Measurements from ENCODE around the gene HERC4.

HERC4 gene

GRCh38 chr10:68090586-68090985 lies 15.5 kb upstream of the HERC4 start:
- TF ChIP-seq, protein P1, sequence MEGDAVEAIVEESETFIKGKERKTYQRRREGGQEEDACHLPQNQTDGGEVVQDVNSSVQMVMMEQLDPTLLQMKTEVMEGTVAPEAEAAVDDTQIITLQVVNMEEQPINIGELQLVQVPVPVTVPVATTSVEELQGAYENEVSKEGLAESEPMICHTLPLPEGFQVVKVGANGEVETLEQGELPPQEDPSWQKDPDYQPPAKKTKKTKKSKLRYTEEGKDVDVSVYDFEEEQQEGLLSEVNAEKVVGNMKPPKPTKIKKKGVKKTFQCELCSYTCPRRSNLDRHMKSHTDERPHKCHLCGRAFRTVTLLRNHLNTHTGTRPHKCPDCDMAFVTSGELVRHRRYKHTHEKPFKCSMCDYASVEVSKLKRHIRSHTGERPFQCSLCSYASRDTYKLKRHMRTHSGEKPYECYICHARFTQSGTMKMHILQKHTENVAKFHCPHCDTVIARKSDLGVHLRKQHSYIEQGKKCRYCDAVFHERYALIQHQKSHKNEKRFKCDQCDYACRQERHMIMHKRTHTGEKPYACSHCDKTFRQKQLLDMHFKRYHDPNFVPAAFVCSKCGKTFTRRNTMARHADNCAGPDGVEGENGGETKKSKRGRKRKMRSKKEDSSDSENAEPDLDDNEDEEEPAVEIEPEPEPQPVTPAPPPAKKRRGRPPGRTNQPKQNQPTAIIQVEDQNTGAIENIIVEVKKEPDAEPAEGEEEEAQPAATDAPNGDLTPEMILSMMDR (IDR thresholded peaks at IDR 0.05; ENCODE audit: insufficient read depth, missing control alignments): no peak
- no peak for DNase-seq (ENCODE audit: insufficient read length, low spot score)
- FAIRE-seq: no peak

DNA sequence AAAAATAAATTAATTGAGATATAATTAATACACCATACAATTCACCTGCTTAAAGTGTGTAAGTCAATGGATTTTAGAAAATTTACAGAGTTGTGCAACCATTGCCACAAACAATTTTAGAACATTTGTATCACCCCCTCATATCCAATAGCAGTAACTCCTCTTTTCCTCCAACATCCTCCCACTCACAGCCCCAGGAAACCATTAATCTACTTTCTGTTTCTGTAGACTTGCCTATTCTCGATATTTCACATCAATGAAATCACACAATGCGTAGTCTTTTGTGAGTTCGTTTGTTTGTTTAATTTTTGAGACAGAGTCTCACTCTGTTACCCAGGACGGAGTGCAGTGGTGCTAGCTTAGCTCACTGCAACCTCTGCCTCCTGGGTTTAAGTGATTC lies 13.7 kb upstream of the HERC4 start:
- FAIRE-seq: no peak
- no peak for DNase-seq (ENCODE audit: insufficient read length, low spot score)
- TF ChIP-seq, protein P1 (IDR thresholded peaks at IDR 0.05; ENCODE audit: insufficient read depth, missing control alignments): no peak

GRCh38 chr10:68087685-68088401 lies 12.8 kb upstream of the HERC4 start:
- TF ChIP-seq, protein P1 (IDR thresholded peaks at IDR 0.05; ENCODE audit: insufficient read depth, missing control alignments): no peak
- DNase-seq (ENCODE audit: insufficient read length, low spot score) (no peak), FAIRE-seq (no peak)

DNA sequence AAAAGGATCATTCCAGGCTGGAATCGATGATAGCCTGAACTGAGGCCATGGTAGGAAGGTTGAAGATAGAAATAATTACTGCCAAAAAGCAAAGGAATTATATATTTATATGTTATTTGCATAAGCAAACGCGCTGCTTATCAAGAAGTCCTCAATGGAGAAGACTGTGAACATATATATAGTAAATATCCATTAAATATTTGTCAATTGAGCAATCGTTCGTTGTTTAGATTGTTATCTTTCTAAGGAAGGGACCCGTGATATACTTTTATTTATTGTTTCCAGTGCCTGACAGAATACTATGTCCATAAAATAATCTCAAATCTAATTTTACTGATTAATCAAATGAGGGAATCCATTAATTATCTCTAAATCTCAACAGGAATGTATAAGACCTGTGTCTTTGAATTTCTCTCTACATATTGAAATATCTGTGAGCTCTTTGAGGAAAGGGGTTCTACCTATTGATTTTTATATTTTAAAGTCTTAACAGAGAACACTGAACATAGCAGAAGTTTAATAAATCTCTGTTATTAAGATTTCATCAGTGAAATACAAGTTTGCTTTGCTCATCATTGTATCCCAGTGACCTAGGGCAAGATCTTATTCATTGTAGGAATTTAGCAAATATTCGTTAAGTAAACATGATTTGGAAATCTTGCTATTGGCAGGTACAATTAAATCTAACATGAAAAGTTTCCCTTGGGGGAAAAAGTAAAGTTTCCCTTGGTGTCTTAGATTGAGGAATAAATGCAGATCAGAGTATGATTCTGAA lies 12.0 kb upstream of the HERC4 start:
- DNase-seq (ENCODE audit: insufficient read length, low spot score) (no peak), FAIRE-seq (no peak)
- TF ChIP-seq, protein P1 (IDR thresholded peaks at IDR 0.05; ENCODE audit: insufficient read depth, missing control alignments): no peak

DNA sequence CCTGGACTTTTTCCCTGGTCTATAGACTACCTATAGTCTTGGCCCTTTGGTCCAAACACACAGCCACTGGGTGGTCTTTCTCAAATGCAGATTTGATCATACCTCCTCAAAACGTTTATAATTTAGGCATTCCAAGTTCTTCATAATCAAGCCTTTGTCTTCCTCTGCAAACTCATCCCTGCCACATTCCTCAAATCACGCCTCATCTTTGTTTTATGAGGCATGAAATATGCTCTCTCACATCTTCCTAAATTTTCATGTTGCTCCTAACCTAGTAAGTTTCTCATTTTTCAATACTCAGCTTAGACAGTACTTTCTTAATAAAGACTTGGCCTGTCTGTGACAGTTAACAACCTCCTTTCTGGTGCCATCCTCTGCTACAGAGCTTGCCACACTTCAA lies 10.9 kb upstream of the HERC4 start:
- TF ChIP-seq, protein P1 (IDR thresholded peaks at IDR 0.05; ENCODE audit: insufficient read depth, missing control alignments): no peak
- no peak for DNase-seq (ENCODE audit: insufficient read length, low spot score)
- no peak for FAIRE-seq

DNA sequence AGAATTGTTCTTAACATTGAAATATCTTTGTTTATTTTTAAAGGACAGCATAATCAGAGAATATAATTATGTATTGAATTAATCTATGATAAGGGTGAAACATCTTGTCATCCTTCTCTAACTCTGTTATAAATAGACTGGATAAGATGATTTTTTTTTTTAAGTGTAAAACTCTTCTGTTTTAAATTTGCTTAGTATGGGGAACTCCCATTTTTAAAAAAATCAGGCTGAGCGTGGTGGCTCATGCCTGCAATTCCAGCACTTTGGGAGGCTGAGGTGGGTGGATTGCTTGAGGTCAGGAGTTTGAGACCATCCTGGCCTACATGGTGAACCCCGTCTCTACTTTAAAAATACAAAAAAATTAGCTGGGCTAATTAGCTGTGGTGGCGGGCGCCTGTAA lies 9.4 kb upstream of the HERC4 start:
- TF ChIP-seq, protein P1 (IDR thresholded peaks at IDR 0.05; ENCODE audit: insufficient read depth, missing control alignments): no peak
- DNase-seq (ENCODE audit: insufficient read length, low spot score): no peak
- FAIRE-seq: no peak

DNA sequence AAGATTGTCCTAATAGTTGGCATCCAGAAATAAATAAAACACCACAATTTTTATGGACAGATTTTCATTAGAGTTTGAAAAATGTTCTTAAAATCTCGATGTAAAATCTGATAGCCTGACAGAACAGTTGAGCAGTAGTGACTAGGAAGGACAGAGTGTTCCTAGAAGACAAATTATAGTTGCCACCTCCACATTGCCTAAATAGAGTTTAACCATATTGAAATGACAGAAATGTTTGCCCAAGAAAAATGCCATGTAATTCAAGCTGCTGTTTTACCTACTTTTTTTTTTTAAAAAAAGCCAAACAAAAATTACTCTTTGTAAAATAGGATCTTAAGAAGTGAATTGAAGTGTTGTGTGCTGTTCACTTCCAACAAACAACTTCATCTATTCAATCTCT lies 8.9 kb upstream of the HERC4 start:
- no peak for DNase-seq (ENCODE audit: insufficient read length, low spot score)
- peak; percentile 6 for FAIRE-seq
- TF ChIP-seq, protein P1 (IDR thresholded peaks at IDR 0.05; ENCODE audit: insufficient read depth, missing control alignments): no peak

Data from D721Med (cell line).